Stimulated activated CD8-positive, alpha-beta memory T cell treated with anti-CD3 and anti-CD28 coated beads, Interleukin-15, amount 100 ng/mL, for 4 hours (primary cell): ENCODE data around the gene WSB2.
"Not testable (repeated sequence)": the region's sequence is repeated elsewhere in the genome, so short reads cannot be mapped to it uniquely, and the experiment has no call there.

Source experiments
- DNase-seq, 2 donors: peaks; one replicate each; pipeline ENCODE4 v3.0.0-alpha.2; 2020; ENCODE audit warnings: low read depth in 2 of 2

The WSB2 gene

DNA sequence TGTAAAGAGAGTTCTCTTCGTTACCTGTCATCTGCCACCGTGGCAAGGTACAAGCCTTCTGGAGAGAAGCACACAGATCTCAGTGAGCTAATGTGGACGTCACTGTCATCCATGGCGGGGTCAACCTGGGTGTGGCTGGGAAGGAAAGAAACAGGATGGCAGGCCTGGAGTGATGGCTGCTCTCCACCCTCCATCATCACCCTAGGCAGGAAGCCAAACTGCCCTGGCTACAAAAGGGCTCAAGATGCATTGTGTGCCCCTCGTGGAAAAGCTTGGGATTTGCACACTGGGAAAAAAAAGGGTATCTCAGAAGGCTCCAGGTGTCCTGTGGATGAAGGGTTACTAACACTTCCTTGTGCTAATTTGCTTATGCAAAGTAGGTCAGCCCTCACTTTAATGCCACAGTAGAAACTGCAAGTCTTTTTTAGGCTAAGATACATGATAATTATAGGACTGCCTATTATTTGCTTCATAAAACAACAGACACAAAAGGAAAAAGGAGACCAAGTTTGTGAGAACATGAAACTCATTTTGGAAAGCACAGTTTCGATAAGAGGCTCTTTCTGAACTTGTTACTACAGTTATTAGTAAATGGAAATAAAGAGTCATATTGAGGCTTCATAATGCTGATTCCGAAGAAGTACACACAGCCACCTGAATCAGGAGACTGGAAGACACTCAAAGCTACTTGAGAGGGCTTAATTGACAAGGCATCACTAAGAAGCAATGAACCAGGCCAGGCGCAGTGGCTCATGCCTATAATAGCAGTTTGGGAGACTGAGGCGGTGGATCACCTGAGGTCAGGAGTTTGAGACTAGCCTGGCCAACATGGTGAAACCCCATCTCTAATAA lies 25.6 kb downstream of the WSB2 start:
- no peak for DNase-seq

DNA sequence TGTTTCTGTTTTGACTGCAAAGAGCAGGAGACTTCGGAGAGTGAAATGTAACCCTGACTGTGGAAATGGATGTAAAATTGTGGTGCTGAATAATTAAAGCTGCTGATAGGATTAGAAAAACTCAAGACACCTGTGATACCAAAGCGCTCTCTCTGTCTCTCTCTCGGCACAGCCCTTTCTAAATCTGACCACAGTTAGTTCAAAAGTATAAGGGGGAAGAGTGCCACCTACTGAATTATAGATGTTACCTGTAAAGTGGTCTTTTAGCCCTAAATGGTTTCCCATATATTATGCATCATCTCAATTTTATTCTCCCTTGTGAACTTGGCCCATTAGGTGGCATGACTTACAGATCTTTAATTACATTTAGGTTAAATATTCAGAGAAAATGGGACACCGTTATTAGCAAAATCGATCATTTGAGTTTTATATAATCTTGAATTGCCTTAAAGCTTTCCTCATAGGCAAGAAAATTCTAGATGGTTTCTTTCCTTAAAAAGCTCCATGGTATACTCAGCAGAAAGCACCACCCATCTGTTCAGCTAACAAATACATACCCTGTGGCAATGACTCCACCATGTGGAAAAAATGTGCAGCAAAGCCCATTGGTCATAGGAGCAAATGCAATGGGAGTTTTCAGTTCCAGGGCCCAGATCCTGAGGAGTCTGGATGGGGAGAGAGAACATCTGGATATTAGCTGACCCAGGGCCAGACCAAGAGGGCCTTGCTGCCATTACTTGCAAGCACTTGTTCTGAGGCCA lies 26.4 kb downstream of the WSB2 start:
- no peak for DNase-seq

DNA sequence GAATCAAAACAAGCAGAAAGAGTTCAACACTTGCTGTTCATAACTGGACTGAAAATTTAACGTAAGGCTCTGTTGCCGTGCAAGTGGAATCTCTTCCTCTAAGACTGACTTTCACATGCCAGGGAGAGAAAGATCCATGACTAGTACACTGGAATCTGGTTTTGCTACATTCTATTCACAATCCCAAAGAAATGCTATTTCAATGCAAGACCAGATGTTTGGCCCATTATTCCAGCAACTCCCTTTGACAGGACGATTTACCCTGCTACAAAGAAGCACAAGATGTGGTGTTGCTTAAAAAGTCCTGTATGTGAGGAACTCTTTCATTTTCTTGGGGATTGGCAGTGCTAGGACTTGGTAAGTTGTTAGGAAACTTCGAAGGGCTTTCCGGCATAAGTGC lies 27.1 kb downstream of the WSB2 start:
- DNase-seq = no peak

DNA sequence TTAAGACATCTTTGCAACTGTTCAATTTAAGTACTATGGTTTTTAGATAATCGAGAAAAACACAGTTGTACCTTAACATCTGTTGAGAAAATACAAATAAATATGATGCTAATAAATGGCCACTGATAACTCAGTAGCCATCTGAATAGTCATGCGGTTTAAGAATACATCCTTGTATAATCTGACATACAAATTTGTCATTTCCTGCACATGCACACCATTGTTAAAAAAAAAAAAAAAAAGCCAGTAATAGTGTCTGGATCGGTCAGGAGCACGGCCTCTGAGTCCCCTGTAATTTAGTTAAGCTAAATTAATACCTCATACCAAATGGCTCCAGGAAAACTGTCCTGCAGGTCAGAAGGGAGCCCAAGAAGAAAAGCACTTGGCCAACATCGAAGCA lies 27.7 kb downstream of the WSB2 start:
- DNase-seq = no peak

DNA sequence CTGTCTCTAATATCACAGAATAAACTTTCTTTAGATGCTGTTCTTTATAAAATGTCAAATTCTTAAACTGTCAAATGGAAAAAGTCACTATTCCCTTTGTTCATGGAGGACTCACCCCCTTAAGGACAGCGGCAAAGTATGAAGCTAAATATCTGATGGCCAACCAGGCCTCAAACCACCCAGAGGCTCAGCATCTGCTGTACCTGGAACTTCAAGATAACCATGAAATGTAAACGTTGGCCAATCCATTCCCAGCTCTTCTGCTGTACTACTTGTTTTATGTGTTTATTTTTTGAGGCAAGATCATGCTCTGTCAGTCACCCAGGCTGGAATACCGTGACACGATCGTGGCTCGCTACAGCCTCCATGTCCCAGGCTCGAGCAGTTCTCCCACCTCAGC lies 28.8 kb downstream of the WSB2 start:
- DNase-seq = no peak

DNA sequence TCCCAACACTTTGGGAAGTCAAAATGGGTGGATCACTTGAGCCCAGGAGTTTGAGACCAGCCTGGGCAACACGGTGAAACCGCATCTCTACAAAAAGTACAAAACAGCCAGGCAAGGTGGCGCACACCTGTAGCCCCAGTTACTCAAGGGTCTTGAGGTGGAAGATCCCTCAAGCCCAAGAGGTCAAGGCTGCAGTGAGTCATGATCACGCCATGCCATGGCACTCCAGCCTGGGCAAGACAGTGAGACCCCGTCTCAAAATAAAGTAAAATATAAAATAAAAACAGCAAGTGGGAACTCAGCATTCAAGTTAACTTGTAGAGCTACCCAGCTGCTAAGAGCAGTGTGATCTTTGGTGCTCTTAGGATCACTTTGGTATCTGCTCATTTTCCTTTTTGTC lies 31.8 kb downstream of the WSB2 start:
- DNase-seq = no peak

DNA sequence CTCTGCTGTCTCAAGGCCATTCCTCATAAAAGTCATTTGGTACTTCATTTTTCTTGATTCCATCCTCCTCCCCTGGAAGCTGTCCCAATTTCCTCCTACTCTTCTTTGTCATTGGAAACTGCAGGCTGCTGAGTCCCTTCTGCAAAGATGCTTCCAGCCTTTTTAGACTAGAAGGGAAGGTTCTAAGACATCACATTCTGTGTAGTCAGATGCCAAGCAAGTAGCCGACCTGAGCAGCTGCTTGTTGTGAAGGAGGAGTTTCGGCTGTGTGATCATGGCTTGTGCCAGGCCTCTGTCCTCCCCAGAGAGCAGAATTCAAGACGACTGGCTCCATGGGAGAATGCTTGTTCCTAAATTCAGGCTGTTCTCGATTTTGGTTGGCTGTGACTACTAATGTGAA lies 35.8 kb downstream of the WSB2 start:
- DNase-seq = no peak

DNA sequence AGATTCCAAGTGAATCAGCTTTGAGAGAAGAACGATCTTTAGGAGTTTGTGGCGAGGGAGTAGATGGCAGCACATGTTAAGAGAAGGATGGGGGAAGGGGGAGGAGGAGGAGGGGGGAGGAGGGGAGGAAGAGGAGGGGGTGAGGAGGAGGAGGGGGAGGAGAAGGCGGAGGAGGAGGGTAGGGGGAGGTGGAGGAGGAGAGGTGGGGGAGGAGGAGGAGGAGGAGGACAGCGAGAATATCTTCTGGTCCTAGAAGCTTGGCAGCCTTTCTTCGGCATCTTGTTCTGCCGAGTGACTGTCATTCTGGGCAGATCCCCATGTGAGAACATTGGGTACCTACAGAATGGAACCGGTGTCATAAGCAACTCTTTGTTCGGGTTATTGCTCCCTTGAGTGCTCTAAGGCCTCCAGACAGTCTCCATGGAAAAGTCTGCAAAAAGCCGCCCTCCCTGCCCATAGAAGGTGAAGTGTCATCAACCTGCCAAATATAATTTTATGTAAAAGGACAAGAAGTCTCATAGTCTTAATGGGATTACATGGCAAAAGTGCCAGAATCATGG lies 37.6 kb downstream of the WSB2 start:
- no peak for DNase-seq

DNA sequence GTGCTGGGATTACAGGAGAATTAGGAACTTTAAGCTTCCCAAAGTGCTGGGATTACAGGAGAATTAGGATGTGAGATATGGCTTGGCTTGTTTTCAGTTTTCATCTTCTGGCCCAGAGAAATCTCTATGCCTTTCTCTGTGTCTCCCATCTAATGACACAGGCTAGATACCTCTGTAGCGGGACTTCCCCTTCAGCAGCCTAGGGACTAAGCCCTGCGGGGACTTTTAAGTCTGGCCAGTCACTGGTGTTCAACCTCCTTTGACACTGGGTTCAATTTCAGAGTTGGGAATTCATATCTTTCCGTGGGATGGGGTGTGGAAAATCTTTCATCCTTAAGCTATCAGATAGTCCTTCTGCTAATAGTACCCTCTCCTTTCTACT lies 38.3 kb downstream of the WSB2 start:
- DNase-seq = no peak

DNA sequence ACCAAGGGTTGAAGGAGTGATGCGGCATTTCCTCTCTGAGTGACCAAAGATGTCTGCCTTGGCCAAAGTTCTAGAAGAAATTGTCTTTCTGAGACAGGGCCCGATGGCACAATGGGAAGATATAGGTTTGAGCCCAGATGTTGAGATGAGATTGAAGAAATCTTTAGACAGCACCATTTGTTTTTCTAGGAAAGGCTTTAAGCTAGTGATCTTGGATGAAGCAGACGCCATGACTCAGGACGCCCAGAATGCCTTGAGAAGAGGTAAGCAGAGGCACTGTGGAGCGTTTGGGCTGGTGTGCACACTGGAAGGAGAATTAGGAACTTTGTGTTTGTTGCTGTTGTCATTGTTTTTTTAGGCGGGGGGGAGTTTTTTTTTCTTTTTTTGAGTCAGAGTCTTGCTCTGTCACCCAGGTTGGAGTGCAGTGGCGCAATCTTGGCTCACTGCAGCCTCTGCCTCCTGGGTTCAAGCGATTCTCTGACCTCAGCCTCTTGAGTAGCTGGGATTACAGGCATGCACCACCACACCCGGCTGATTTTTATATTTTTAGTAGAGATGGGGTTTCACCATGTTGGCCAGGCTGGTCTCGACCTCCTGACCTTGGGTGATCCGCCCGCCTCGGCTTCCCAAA lies 38.8 kb downstream of the WSB2 start:
- not testable (repeated sequence) for DNase-seq

DNA sequence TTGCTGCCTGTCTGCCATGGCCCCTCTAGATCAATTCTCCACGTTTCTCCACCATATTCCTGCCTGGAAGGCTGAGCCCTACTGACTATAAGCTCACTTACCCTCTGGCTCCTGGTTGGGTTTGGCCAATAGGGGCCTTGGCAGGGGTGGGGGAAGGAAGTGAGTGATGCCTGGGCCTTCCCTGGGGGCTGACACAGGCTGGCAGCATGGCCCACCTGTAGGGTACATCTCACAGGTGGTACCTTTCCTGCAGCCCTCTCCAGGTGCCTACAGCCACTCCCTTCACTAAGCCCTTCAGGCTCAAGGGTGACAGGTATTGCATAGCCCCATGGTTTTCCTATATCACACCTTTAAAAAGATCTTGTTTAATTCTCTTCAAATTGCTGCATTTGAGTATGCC lies 40.9 kb downstream of the WSB2 start:
- DNase-seq = no peak

DNA sequence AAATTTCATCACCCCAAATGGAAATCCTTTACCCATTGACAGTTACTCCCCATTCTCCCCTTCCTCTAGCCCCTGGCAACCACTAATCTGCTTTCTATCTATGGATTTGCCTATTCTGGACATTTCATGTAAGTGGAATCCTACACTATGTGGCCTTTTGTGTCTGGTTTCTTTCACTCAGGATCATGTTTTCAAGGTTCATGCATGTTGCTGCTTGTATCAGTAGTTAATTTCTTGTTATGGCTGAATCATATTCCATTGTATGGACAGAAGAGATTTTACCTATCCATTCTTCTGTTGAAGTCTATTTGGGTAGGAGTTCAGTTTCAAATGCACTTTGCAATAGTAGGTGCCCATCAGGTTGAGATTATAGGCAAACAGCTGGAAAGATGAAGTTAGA lies 43.1 kb downstream of the WSB2 start:
- DNase-seq = no peak

DNA sequence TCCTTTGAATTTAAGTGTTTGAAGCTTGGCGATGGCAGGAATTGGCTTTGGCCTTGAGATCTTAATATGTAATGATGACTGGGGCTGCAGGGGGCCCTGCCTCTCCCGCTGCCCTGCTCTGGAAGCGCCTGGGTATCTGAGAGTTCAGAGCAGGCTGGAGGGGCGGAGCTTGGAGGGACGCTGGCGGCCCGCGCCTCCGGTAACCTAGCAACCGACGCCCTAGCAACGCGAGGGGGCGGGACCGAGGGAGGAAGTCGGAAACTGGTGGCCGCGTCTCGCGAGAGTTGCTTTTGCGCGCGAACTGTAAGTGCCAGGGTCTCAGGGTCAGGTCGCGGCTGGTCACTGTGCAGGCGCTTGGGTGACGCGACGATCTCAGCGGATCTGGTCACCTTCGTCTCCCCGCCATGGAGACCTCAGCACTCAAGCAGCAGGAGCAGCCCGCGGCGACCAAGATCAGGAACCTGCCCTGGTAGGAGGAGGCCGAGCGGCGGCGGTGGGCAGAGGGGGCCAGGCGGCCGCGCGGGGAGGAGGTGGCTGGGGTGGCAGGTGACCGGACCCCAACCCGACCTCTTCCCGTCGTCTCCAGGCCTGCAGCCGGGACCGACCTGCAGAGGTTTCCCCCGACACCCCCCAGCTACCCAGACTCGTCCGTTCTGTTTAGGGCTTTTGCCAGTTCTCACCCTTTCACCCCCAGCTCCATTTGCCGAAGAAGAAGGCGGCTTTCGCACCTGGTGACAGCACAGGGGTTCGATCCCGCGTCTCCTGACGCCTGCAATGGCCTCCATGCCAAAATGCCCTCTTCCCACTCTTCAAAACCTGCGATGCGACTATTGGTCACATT lies 44.3 kb downstream of the WSB2 start, which contains the start of gene RFC5:
Gene RFC5 (plus strand): TSS at position 280 of the 841 bp plus-strand sequence. CDS start 125 bp downstream, at position 405.
- peak; percentile 93 to 95 for DNase-seq

DNA sequence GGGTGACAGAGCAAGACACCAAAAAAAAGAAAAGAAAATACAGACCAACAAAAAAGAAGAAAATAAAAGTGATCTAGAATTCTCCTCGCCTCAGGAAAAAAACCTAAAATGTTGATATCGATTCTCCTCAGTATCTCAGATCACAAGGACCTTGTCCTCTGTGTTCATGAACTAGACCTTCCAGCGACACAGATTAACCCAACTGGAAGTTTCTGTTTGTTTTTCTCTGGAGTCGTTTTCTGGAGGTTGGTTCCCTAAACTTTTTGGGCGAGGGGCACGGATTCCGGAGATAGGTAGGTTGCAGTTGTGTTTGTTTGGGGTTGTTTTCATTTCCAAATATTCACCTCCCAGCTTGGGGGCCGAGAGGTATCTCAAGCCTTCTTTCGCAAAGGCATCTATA lies 45.0 kb downstream of the WSB2 start:
- no peak for DNase-seq

DNA sequence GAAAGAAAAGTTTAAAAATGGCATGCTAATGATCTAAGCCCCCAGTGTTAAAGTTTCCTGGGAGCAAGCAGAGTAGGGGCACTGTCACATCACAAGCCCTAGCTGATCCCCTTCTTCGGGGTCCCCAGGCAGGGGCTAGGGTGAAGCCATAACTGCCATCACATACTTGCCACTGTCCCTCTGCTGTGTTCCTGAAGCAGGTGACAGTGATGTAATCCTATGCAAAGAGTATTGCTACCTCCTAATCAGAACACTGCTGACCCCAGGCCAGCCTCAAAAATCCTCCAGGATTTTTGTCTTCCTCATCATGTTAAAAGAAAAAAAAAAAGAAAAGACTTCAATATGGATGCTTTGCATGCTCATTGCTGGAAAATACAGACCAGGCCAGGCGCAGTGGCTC lies 45.7 kb downstream of the WSB2 start:
- no peak for DNase-seq

DNA sequence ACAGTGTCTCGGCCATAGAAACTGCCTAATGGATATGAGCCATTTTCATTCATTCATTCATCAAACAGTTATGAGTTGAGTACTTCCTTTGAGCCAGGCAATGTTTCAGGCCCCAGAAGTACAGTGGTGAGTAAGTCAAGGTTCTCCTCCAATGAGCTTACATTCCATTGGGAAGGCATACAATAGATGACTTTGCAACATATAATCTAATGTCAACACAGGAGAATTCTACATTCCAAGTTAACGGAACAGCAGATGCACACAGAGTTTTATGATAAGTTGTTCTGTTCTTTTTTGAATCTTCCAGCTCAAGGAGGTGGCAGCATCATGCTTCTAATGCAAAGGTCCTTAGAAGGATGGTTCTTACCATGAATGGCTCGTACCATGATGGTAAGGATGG lies 47.7 kb downstream of the WSB2 start:
- DNase-seq = no peak

DNA sequence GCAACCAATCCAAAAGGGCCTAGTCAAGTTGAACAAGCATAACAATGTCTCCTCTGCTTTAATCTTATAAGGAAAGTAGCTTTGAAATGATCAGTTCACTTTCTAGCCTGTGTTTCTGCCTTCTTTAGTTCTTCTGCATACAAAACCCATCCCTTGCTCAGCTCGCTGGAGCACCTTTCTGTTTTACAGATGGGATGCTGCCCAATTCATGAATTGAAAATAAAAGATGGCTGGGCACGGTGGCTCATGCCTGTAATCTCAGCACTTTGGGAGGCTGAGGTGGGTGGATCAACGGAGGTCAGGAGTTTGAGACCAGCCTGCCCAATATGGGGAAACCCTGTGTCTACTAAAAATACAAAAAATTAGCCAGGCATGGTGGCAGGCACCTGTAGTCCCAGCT lies 49.0 kb downstream of the WSB2 start:
- no peak for DNase-seq

DNA sequence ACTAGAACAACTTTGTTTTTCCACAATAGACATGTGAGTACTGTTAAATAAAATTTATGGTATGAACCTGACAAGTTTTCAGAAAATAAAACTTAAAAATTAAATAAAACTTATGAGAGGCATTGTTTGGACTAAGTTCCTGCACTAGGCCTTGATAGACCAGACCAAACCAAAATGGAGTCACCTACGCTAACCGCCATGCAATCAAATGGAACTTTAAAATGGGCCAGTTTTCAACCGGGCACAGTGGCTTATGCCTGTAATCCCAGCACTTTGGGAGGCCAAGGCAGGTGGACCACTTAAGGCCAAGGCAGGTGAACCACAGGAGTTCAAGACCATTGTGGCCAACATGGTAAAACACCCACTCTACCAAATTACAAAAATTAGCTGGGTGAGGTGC lies 49.6 kb downstream of the WSB2 start:
- no peak for DNase-seq

DNA sequence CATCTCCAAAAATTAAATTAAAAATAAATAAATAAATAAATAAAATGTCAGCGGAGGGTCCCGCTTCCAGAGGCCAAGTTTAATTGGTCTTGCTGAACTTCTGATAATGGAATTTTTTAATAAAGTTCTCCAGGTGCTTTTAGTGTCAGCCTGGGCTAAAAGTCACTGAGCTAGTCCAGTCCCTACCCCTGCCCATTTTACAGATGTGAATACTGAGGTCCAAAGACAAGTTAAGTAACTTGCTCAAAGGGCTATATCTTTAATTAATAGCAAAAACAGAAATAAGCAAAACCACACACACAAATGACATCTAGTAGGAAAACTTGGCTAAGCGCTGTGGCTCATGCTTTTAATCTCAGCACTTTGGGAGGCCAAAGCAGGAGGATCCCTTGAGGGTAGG lies 50.1 kb downstream of the WSB2 start:
- DNase-seq = no peak

DNA sequence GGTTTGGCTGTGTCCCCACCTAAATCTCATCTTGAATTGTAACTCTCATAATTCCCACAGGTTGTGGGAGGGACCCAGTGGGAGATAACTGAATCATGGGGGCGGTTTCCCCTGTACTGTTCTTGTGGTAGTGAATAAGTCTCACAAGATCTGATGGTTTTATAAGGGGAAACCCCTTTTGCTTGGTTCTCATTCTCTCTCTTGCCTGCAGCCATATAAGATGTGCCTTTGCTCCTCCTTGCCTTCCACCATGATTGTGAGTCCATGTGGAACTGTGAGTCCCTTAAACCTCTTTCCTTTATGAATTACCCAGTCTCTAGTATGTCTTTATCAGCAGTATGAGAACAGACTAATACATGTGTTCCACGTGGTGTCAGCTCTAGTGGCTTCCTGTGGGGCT lies 61.2 kb downstream of the WSB2 start:
- not testable (repeated sequence) for DNase-seq

DNA sequence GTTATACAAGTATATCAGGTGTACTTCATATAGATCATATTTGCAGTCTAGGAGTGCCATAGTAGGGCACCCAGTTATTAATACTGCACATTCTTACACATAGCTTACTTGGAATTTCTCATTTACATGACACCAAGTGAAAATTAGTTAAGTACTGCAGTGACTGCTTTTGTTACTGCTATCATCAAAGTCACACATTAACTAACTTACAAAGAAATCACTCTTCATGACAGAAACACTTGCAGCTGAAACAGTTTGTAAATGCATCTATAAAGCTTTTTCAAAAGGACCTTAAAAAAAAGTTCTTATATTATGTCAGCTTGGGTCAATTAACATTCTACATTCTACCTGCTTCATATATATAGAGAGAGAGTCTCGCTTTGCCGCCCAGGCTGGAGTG lies 62.3 kb downstream of the WSB2 start:
- no peak for DNase-seq
